ENCODE data around the gene PEAK1.

- TF ChIP-seq CTCF (IDR thresholded peaks at IDR 0.05; ENCODE audit: insufficient read depth, low read length) (no peak), POLR2AphosphoS5 (IDR thresholded peaks at IDR 0.05; ENCODE audit: low read depth) (no peak), REST (IDR thresholded peaks at IDR 0.05; ENCODE audit: insufficient replicate concordance, low read depth) (no peak), GABPA (IDR thresholded peaks at IDR 0.05; ENCODE audit: low read depth) (no peak)
Observed at GRCh38 chr15:77440378-77440999, 20.6 kb upstream of the PEAK1 start.
